ENCODE data around the gene CNMD.
A peak's percentile ranks its signal among the peaks of the same experiment; 100 is the strongest.
"Not testable (repeated sequence)": the region's sequence is repeated elsewhere in the genome, so short reads cannot be mapped to it uniquely, and the experiment has no call there.

Gene CNMD

DNA sequence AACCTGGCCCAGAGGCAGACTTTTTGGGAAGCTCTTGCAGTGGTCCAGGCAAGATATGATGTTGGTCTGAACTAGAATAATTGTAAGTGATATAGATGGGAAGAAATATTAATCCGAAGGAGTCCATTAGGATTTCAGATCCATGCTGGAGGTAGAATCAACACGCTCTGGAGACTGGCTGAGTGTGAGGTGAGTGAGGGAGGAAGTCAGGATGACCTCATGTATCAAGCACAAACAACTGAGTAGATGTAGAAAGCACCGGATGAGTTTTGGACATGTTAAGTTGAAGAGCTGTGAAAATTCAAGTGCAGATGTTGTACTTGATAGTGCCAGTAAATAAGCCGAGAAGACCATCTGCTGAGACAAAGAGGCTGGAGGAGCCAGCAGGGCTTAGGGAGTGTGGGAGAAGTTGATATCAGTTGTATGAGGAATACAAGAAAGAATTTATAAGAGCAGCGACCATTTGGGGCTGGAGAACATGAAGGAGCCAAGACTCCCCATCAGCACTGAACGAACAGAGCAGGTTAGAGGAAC is 5.3 kb upstream of the CNMD start:
- no peak for DNase-seq (ENCODE audit: low read depth in 3 of 3, low spot score in 1 of 3)

DNA sequence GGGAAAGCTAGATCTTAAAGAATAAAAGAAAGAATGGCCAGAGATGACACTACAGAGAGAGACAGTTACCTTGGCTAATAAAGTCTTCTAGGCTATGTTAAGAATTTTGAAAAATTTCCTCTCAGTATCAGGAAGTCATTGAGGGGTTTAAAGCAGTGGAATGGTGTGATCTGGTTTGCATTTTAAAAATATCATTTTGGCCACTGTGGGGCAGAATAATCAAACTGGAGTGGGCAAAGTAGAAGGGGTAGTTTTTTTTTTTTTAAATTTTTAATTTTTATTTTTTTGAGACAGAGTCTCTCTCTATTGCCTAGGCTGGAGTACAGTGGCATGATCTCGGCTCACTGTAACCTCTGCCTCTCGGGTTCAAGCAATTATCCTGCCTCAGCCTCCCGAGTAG is 4.4 kb upstream of the CNMD start:
- no peak for DNase-seq (ENCODE audit: low read depth in 3 of 3, low spot score in 1 of 3)

DNA sequence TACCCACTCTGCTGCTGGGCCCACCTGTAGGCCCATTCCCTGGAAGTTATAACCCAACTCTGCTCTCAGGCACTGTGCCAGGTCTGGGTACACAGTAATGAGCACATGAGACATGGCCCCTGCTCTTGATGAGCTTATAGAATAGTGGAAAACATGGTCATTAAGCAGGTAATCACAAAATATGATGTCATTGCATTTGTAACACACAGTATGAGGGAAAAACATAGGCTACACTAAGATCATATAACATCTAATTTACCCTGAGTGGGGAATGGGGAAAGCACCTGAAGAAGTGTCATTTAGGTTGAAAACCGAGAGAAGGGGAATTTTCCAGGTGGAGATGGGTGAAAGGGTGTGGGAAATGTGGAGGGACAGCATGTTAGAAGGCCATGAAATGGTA is 3.9 kb upstream of the CNMD start:
- no peak for DNase-seq (ENCODE audit: low read depth in 3 of 3, low spot score in 1 of 3)

DNA sequence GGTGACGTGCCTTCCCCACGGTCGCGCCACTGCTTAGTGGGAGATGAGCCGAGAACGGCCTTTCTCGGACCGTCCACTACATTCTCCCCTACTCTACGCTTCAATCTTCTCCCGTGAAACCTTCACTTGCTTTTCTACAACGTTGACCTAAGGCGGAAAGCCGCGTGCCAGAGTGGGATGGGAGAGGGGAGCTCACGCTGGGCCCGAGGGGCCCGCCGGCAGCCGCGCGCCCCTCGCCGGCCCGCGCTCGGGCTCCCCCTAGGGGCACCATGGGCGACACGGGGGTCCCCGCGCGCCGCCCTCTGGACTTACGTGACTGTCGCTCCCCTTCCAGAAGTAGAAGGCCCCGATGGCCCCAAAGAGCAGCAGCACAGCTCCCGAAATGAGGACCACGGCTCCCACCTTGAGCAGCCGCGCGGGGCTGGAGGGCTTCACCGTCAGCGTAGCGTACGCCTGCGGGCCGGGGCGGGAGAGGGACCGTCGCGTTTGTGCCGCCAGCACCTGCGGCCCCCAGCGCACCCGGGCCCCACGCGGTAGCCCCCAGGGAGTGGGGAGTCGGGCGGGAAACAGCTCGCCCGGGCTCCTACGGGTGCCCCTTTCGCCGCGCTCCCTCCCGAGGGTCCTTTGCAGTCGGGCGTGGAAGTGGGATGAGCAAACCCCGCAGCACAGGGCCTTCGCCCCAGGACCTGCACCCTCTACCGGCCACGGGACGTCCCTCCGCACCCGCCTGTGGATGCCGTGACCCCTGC is 727 bp downstream of the CNMD start:
- peak in 1 of 3 donors; percentile 7 for DNase-seq (ENCODE audit: low read depth in 3 of 3, low spot score in 1 of 3)

DNA sequence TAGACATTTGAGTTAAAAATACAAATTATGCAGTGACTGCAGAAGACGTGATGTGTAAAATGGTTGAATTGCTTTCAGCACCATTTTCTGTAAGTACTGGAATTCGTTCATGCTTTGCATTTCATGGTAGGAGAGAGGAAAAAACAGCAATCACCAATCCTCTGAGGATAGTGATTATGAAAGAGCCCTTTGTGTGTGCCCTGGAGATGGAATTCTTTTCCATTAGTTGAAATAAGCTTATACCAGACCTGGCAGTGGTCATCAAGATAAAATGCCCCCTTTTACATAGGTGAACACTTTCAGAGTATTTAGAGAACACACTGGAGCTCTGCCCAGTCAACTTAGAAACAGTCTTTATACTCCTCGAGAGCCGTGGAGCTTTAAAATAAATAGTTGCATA is 1.7 kb downstream of the CNMD start:
- no peak for DNase-seq (ENCODE audit: low read depth in 3 of 3, low spot score in 1 of 3)

DNA sequence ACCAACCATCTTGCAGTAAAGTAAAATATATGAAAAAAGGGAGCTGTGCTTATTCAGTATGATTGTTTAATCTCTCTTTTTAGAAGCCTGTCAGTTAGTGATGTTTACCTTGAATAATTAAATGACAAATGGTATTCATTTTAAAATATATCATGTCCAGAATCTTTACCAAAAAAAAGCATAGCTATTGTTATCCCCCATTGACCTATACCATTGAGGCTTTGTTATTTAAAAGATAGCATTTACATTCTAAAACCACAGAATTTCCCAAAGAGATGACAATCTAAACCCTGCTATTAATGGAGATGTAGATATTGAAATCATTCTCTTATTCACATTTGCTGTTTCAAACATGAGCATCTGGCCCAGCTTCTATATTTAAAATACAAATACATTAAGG is 2.2 kb downstream of the CNMD start:
- no peak for DNase-seq (ENCODE audit: low read depth in 3 of 3, low spot score in 1 of 3)

DNA sequence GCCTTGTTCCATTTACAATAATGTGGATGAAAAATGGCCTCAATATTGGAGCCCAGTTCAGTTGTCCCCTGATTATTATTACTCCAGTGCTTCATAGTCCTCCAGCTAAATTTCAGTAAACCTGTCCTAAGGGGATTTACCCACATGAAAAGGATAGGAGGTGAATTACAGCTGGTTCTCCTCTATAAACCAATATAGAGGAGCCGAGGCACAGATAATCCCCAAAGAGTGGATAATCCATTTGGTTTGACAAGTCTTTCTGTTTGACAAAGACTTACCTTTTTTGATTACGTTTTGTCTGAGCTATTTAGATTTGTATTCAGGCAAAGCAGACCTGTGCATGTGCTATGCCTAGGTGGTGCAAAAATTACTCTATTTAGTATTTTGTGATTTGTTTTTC is 2.7 kb downstream of the CNMD start:
- DNase-seq (ENCODE audit: low read depth in 3 of 3, low spot score in 1 of 3): no peak

DNA sequence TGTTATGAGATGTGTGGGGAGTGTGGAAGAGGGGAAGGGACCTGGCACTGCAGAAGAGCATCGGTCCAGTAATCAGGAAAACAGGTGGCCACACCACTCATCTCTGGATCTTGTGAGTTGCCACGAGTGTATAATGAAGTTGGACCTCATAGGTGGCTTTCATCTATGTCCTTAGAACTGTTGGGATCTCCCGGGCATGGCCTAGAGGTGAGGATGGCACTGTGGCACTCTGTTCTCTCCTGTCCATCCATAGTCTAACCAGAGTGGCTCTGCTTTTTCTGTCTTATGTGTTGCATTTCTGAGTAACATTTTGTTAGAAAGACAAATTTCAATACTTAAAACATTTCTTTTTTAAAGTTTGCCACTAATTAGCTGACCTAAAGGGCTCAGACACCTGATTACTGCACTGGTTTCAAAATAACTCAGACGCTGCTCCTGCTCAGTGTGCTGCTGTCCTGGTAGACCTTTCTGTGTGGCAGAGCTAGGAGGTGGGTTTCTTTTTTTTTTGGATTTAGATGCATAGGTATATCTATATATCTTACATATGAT is 5.5 kb downstream of the CNMD start:
- DNase-seq (ENCODE audit: low read depth in 3 of 3, low spot score in 1 of 3): no peak

DNA sequence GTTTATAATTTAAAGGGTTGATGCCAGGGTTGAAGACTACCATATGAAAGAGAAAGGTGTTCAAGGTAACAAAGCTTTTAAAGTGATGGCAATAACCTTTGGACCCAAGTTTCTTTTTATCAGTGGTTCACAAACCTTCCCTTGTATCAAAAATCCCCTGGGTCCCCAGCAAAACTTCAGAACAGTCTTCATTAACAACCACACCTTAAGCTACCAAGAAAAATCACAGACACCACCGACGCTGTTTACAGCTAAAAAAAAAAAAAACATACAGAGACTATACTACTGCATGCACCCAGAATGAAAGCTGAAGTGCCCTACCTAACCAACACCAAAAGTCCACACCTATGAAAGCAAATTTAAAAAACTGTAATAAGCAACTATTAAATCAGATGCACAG is 13.4 kb downstream of the CNMD start:
- no peak for DNase-seq (ENCODE audit: low read depth in 3 of 3, low spot score in 1 of 3)

DNA sequence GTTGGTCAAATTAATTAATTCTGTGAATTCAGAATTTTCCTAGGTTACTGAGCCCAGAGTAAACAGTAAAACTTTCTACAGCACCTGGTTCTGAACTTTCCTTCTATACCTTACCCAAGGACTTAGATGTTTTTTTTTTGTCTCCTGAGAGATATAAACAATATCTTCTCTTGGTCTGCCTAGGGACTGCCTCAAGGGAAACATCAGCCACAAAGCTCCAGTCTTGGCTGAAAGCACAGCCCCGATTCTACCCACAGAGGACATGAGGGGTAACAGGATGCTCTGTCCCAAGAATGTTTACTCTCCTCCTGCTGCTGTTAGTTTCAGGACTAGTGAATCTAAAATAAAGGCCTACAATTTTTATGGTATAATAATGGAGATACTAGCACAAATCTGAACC is 14.3 kb downstream of the CNMD start:
- no peak for DNase-seq (ENCODE audit: low read depth in 3 of 3, low spot score in 1 of 3)

DNA sequence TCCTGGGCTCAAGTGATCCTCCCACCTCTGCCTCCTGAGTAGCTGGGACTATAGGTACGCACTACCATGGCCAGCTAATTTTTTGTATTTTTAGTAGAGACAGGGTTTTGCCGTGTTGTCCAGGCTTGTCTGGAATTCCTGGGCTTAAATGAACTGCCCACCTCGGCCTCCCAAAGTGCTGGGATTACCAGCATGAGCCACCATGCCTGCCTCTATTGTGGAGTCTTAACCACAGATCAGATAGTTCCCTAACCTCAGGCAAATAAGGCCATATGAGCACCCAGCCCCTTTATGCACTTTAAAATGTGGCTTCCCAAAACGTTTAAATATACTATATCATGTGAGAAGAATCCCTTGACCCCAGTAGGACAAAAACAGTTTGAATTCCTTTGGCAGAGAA is 16.4 kb downstream of the CNMD start:
- DNase-seq (ENCODE audit: low read depth in 3 of 3, low spot score in 1 of 3): no peak

DNA sequence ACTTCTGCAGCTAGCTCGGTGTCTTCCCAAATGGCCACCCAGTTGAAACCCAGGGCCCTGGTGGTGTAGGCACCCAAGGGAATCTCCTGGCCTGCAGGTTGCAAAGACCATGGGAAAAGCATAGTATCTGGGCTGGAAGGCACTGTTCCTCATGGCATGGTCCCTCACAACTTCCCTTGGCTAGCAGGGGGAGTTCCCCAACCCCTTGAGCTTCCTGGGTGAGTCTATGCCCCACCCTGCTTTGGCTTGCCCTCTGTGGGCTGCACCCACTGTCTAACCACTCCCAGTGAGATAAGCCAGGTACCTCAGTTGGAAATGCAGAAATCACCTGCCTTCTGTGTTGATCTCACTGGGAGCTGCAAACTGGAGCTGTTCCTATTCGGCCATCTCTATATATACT is 18.3 kb downstream of the CNMD start:
- DNase-seq (ENCODE audit: low read depth in 3 of 3, low spot score in 1 of 3): not testable (repeated sequence)

DNA sequence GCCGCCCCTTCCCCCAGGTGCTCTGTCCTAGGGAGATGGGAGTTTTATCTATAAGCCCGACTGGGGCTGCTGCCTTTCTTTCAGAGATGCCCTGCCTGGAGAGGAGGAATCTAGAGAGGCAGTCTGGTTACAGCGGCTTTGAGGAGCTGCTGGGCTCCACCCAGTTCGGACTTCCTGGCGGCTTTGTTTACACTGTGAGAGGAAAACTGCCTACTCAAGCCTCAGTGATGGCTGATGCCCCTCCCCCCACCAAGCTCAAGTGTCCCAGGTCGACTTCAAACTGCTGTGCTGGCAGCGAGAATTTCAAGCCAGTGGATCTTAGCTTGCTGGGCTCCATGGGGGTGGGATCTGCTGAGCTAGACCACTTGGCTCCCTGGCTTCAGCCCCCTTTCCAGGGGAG is 18.7 kb downstream of the CNMD start:
- not testable (repeated sequence) for DNase-seq (ENCODE audit: low read depth in 3 of 3, low spot score in 1 of 3)

DNA sequence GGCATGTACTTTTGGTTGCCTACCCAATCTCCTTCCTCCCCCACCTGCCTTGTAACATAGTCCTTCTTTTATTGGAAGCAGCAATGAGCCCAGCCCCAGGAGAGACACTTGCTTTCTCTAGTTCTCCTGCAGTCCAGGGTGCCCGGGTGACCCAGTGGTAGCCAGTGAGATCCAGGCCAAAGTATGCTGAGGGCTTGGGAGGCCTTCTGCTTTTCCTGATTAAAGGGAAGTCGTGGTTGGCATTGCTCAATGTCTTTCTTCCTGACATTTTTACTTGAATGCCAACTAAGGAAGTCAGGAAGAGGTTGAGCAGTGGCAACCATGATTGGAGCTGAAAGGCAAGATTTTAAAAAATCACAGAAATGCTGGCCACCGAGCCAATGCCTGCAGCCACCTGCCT is 25.7 kb downstream of the CNMD start:
- DNase-seq (ENCODE audit: low read depth in 3 of 3, low spot score in 1 of 3): no peak

DNA sequence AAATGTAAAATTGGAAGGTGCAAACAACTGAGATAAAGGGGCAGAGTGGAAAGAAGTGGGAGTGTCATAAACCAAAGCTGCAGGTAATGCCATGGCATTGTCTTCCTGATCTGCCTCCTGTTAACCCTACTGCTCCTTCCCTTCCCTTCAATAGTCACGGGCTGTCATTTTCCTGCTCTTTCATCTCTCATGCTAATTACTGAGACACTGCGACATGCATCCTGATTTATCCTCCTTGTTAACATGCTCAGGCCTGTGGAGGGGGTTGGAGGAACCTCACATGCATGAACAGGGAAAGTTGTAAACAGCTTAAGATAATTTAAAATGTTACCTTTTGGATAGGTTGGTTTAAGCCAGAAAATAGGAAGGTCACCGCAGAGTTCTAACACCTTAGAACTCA is 27.2 kb downstream of the CNMD start:
- DNase-seq (ENCODE audit: low read depth in 3 of 3, low spot score in 1 of 3): no peak

DNA sequence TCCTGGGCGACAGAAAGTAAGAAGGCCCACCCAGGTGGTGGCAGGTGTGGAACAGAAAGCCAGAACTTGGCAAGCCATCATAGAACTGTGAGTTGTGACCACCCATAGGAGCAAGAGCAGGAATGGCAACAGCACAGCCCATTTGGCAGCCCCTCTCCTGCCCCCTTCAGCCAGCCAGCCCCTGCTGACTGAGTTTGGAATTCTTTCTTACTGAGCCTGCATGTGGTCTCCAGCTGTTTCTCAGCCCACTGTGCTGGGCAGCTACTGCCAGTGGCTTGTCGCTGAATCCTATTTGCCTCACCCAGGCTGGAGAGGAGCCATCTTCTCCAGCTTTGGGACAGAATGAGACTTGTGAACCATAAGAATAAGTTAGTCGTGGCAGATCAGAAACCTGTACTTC is 28.3 kb downstream of the CNMD start:
- no peak for DNase-seq (ENCODE audit: low read depth in 3 of 3, low spot score in 1 of 3)

DNA sequence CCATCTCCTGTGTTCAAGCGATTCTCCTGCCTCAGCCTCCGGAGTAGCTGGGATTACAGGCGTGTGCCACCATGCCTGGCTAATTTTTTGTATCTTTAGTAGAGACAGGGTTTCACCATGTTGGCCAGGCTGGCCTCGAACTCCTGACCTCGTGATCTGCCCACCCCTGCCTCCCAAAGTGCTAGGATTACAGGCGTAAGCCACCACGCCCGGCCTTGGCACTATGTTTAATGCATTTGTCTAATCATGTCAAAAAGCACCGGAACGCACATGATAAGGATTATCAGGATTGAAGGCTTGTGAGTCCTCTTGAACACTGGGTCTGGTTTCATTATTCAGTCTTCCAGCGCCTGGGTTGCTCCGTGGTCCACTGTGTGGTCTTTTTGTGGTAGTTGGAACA is 31.4 kb downstream of the CNMD start:
- not testable (repeated sequence) for DNase-seq (ENCODE audit: low read depth in 3 of 3, low spot score in 1 of 3)

DNA sequence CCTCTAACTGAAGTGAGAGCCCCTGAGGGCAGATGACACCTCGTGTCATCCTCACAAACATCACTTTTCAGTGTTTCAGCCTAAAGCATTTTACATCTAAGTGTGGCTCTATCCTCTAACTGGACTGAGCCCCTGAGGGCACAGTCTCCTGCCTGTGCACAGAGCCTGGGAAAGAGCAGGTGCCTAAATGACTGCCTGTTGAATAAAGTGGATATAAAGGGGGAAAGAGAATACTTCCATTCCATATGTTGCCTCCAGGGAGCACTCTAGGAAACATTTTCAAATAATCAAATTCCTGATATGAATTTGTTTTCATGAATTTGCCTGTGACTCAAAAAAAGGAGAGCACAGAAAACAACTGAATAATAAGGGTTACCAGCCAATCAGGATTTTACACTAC is 32.2 kb downstream of the CNMD start:
- no peak for DNase-seq (ENCODE audit: low read depth in 3 of 3, low spot score in 1 of 3)

DNA sequence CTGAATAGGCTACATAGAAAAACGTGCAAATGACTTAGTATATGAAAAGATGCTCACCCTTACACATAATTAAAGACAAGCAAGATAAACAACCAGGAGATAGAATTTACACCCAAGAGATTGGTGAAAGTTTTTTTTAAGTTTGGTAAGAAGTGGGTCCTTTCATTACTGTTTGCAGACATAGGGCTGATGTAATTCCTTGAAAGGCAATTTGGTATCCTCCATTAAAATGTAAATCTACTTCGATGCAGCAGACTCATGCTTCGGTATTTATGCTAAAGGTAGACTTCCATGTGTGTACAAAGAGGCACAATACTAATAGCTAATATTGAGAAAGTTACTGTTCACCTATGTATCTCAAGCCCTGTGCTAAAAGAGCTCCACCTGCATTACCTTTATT is 33.5 kb downstream of the CNMD start:
- no peak for DNase-seq (ENCODE audit: low read depth in 3 of 3, low spot score in 1 of 3)

DNA sequence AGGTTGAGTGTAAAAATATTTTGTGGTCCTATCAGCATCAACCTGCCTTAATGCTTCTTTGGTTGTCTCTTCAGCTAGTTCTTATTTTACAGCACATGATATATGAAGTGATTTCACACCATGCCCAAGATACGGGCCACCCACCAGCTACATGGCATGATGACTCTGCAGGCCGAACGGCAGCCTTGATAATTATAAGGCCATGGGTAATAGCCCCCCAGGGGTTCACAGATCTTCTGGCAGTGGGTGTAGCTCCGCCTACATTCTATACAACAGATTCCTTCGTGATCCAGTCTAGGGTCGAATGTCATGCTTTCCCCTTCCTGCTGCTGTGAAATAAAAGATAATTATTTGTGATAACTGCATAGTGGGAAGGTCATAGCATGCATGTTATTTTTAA is 36.1 kb downstream of the CNMD start:
- no peak for DNase-seq (ENCODE audit: low read depth in 3 of 3, low spot score in 1 of 3)

DNA sequence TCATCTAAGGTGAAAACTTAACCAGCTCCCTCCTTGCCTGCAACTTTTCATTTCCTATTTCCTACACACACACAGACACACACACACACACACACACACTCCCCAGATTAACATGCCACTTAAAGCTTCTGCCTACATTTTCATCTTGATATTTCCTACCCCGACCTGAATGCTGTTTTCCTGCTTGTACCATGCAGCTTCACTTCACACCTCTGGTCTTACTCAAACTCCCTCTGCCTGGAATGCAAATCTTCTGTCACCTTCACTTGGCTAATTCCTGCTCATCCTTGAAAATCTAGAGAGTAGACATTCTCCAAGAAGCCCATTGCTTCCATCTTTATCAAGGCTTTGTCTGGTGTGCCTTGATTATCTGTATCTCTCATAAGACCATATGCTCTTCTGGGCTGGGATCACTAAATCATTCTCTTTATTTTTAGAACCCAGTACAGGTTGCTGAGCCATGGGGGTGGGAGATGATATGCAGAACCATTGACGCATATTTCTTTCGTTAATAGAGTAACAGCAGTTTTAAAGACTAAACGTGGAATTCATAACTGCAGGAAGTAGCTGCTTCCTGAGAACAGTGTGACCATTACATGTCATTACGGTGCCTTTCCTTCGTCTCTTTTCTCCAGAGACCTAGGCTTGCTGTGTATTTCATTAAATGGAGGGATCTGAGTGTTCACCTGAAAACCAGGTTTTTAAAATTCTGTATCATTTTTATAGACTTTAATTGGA is 37.7 kb downstream of the CNMD start:
- DNase-seq (ENCODE audit: low read depth in 3 of 3, low spot score in 1 of 3): no peak

DNA sequence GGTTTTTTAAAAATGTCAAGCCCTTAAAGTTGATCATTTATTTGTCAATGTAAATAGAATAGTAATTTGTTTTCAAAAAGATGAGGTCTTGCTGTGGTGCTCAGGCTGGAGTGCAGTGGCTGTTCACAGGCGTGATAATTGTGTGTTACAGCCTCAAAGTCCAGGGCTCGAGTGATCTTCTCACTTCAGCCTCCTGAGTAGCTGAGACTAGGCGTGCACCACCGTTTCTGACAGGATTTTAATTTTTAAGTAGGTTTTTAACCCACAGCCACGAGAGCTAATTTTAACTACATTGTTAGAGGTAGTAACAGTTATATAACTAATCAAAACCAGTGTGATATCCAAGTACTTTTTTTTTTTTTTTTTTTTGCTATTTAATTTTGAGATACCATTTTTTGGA is 43.1 kb downstream of the CNMD start:
- DNase-seq (ENCODE audit: low read depth in 3 of 3, low spot score in 1 of 3): no peak
